Keratinocyte (primary cell): ENCODE data around the gene CDCA3. TPM values are rescaled to one million over a fixed set of nuclear protein-coding genes. Genes with fewer than 3 reads are reported as not detected.

Experiments used
- DNase-seq: peaks from one replicate; pipeline ENCODE4 v3.0.0-alpha.2; 2011; ENCODE audit warnings: low read depth, missing footprints, low spot score
- FAIRE-seq: peaks from 2 replicates; lab custom pipeline; 2011; peaks lifted over from hg19 to GRCh38; lab: Jason Lieb, UNC
- H2AFZ ChIP-seq: 2 replicates; pipeline ENCODE4 v1.6.0; 2012; ENCODE audit warnings: low read length, control low read depth, inconsistent platforms; ENCODE audit not compliant: control insufficient read depth
- H3K27ac ChIP-seq: 2 replicates; pipeline ENCODE4 v1.5.1; 2011; ENCODE audit warnings: low read length; ENCODE audit not compliant: control insufficient read depth, insufficient read depth
- H3K27me3 ChIP-seq: 3 replicates; pipeline ENCODE4 v1.6.0; 2011; ENCODE audit warnings: low read length; ENCODE audit not compliant: control insufficient read depth, insufficient read depth; ENCODE audit errors: extremely low read depth
- H3K36me3 ChIP-seq, 2 experiments: 2 replicates in 1 of 2; 3 replicates in 1 of 2; pipeline ENCODE4 v1.5.1; 2011; ENCODE audit warnings: low read length in 2 of 2, mild to moderate bottlenecking in 1 of 2; ENCODE audit not compliant: control insufficient read depth in 2 of 2, insufficient read depth in 2 of 2; ENCODE audit errors: extremely low read depth in 1 of 2
- H3K4me1 ChIP-seq: 3 replicates; pipeline ENCODE4 v1.5.1; 2011; ENCODE audit warnings: low read length; ENCODE audit not compliant: control insufficient read depth, insufficient read depth; ENCODE audit errors: extremely low read depth
- H3K4me2 ChIP-seq: 3 replicates; pipeline ENCODE4 v1.6.0; 2011; ENCODE audit warnings: low read depth, low read length; ENCODE audit not compliant: control insufficient read depth, insufficient read depth; ENCODE audit errors: extremely low read depth
- H3K4me3 ChIP-seq, 3 experiments: fragments of 200-600 bp in 1 of 3; sonication (generic) in 1 of 3; 2 replicates in 2 of 3; 3 replicates in 1 of 3; pipeline ENCODE4 v1.5.1; 2011 to 2016; ENCODE audit warnings: low read length in 3 of 3, mild to moderate bottlenecking in 3 of 3, control low read depth in 2 of 3, inconsistent platforms in 1 of 3, low read depth in 1 of 3, mixed read lengths in 1 of 3, mixed run types in 1 of 3, moderate library complexity in 1 of 3; ENCODE audit not compliant: control insufficient read depth in 2 of 3, insufficient read depth in 2 of 3; ENCODE audit errors: extremely low read depth in 1 of 3
- H3K79me2 ChIP-seq: 2 replicates; pipeline ENCODE4 v1.6.0; 2012; ENCODE audit warnings: low read length; ENCODE audit not compliant: control insufficient read depth, insufficient read depth
- H3K9ac ChIP-seq: 3 replicates; pipeline ENCODE4 v1.6.0; 2011; ENCODE audit warnings: low read length; ENCODE audit not compliant: control insufficient read depth, insufficient read depth; ENCODE audit errors: extremely low read depth
- H3K9me1 ChIP-seq: 3 replicates; pipeline ENCODE4 v1.6.0; 2011; ENCODE audit warnings: low read length; ENCODE audit not compliant: control insufficient read depth, insufficient read depth; ENCODE audit errors: extremely low read depth
- H3K9me3 ChIP-seq: 2 replicates; pipeline ENCODE4 v1.5.1; 2012; ENCODE audit warnings: low read depth, low read length; ENCODE audit not compliant: control insufficient read depth
- H4K20me1 ChIP-seq: 3 replicates; pipeline ENCODE4 v1.6.0; 2011; ENCODE audit warnings: low read length; ENCODE audit not compliant: control insufficient read depth, insufficient read depth; ENCODE audit errors: extremely low read depth
- CTCF ChIP-seq, 3 experiments: IDR thresholded peaks in 1 of 3; conservative IDR thresholded peaks in 1 of 3; optimal IDR thresholded peaks in 1 of 3; 2 replicates in 2 of 3; 3 replicates in 1 of 3; pipeline versions ENCODE3 to v1.5.1; 2011; ENCODE audit warnings: low read length in 3 of 3, mild to moderate bottlenecking in 3 of 3, moderate library complexity in 2 of 3, control low read depth in 1 of 3, inconsistent platforms in 1 of 3; ENCODE audit not compliant: insufficient read depth in 2 of 3; ENCODE audit errors: extremely low read depth in 1 of 3
- EZH2 ChIP-seq: IDR thresholded peaks from one replicate; pipeline ENCODE4 v1.6.1; 2012; ENCODE audit warnings: inconsistent platforms, mild to moderate bottlenecking, low read length, moderate library complexity
- dilution Hi-C: fragments of 300-500 bp; cut with MboI; formaldehyde crosslinking; loops from one replicate; pipeline ENCODE4 v1.7.0; 2020; ENCODE audit warnings: low sequenced_read_pairs; ENCODE audit not compliant: extremely low pct_ligation_motif_present
- polyA plus RNA-seq, 5 experiments: library from polyadenylated mRNA; depleted of rRNA in 3 of 5; stranded (reverse) in 3 of 5; stranded (forward) in 1 of 5; unstranded in 1 of 5; fragments of >200 nt; gene quantifications; 1 replicate in 1 of 5; 2 replicates in 3 of 5; 3 replicates in 1 of 5; pipeline versions ENCODE4 v1.2.1 to v1.2.3, GENCODE V29; 2011 to 2012; ENCODE audit warnings: missing spikeins in 2 of 5, low read depth in 1 of 5, low replicate concordance in 1 of 5

CDCA3 gene
- polyA plus RNA-seq, 1 donor (not counting 4 experiments of a cell fraction or from before 2014, with no cell fraction given): 15.0 TPM

GRCh38 chr12:6827982-6828780 is 22.9 kb downstream of the CDCA3 start, which contains the start of gene P3H3:
Gene P3H3 (plus strand): TSS chr12:6828407. CDS start chr12:6828441, 34 bp downstream.
- no peak for TF ChIP-seq EZH2
- no peak for TF ChIP-seq CTCF (optimal IDR thresholded peaks at IDR 0.05 in 1 of 3, IDR thresholded peaks at IDR 0.05 in 1 of 3, conservative IDR thresholded peaks at IDR 0.05 in 1 of 3; ENCODE audit: extremely low read depth in 1 of 3, insufficient read depth in 2 of 3, low read length in 3 of 3)
- peaks cover 12% of the 10 kb centered on the region for H3K4me1 ChIP-seq
- no peaks in the 10 kb centered on the region for H3K9me3 ChIP-seq
- H2AFZ ChIP-seq: peak within 1 kb of the TSS; percentile 89
- dilution Hi-C loops: no loop called here
- H3K4me2 ChIP-seq: peak within 1 kb of the TSS; percentile 85
- no peaks in the 10 kb centered on the region for H3K79me2 ChIP-seq
- no peaks in the 10 kb centered on the region for H3K9me1 ChIP-seq
- no peak within 1 kb of the TSS for H3K27ac ChIP-seq
- H3K9ac ChIP-seq: peak within 1 kb of the TSS; percentile 71
- DNase-seq: no peak
- H3K4me3 ChIP-seq: peak within 1 kb of the TSS; percentile 62 to 83 (median 82)
- no peaks in the 10 kb centered on the region for H3K36me3 ChIP-seq
- H4K20me1 ChIP-seq: no peaks in the 10 kb centered on the region
- no peak for FAIRE-seq
- H3K27me3 ChIP-seq: peaks cover 57% of the 10 kb centered on the region

- no peaks in the 10 kb centered on the region for H3K79me2 ChIP-seq
- no peak overlapping the region for H3K4me3 ChIP-seq
- no peak overlapping the region for H3K4me2 ChIP-seq
- H3K9me3 ChIP-seq: no peaks in the 10 kb centered on the region
- H3K4me1 ChIP-seq: peaks cover 12% of the 10 kb centered on the region
- H3K9me1 ChIP-seq: no peaks in the 10 kb centered on the region
- no peaks in the 10 kb centered on the region for H3K36me3 ChIP-seq
- no peak overlapping the region for H3K27ac ChIP-seq
- DNase-seq (no peak), FAIRE-seq (peak; percentile 92)
- dilution Hi-C loops: no loop called here
- H2AFZ ChIP-seq: peak overlapping the region; percentile 35
- peaks cover 64% of the 10 kb centered on the region for H3K27me3 ChIP-seq
- no peak for TF ChIP-seq CTCF (optimal IDR thresholded peaks at IDR 0.05 in 1 of 3, IDR thresholded peaks at IDR 0.05 in 1 of 3, conservative IDR thresholded peaks at IDR 0.05 in 1 of 3; ENCODE audit: extremely low read depth in 1 of 3, insufficient read depth in 2 of 3, low read length in 3 of 3)
- no peak for TF ChIP-seq EZH2
- no peaks in the 10 kb centered on the region for H4K20me1 ChIP-seq
- no peak overlapping the region for H3K9ac ChIP-seq
These were observed 23.6 kb downstream of the CDCA3 start for GRCh38 chr12:6827437-6827911.
